ENCODE measurements around the gene RIPOR3.
"Not testable (repeated sequence)": the region's sequence is repeated elsewhere in the genome, so short reads cannot be mapped to it uniquely, and the experiment has no call there.

Gene RIPOR3

GRCh38 chr20:50724112-50724725 lies 32.9 kb upstream of the RIPOR3 start:
- ATAC-seq, result no peak
- DNase-seq, result no peak

DNA sequence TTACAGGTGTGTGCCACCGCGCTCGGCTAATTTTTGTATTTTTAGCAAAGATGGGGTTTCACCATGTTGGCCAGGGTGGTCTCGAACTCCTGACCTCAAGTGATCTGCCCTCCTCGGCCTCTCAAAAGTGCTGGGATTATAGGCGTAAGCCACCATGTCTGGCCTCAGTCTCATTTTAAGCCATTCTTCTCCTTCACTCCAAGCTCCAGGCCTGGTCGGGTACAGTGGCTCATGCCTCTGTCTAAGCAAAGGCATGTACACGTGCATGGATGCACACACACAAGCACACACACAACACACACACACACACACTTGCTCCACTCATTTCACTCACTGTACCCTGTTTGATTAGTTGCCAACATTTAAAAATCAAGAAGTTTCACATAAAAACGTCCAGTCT lies 32.3 kb upstream of the RIPOR3 start:
- no peak for ATAC-seq
- no peak for DNase-seq

- DNase-seq (no peak), ATAC-seq (no peak)
Measured at GRCh38 chr20:50722424-50723155, 31.2 kb upstream of the RIPOR3 start.

- no peak for DNase-seq
- no peak for ATAC-seq
Measured at GRCh38 chr20:50721881-50722281, 30.5 kb upstream of the RIPOR3 start.

GRCh38 chr20:50720582-50720981 lies 29.2 kb upstream of the RIPOR3 start:
- no peak for ATAC-seq

DNA sequence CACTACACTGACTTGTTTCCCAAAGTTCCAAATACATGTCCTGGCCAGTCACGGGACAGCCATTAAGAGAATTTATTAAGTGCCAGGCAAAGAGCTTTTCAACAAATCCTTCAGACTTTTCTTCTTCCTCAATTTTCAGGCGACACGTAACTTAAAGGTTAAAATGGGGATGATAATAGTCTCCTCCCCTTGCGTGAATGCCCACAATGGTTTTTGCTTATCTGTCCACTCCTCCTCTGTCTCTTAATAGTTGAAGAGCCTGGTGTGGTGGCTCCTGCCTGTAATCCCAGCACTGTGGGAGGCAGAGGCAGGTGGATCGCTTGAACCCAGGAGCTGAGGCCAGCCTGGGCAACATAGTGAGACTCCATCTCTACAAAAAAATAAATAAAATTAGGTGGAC lies 28.7 kb upstream of the RIPOR3 start:
- DNase-seq (no peak), ATAC-seq (no peak)

More at GRCh38 chr20:50720582-50720981, 29.2 kb upstream of the RIPOR3 start:
- no peak for DNase-seq

DNA sequence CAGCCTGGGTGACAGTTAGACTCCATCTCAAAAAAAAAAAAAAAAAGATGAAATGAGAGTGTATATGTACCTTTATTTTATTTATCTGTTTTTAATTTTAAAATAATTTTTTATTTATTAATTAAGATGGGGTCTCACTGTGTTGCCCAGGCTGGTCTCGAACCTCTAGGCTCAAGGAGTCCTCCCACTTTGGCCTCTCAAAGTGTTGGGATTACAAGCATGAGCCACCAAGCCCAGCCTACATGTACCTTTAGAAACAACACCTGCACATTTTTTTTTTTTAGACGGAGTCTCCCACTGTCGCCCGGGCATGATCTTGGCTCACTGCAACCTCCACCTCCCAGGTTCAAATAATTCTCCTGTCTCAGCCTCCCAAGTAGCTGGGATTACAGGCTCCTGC lies 28.0 kb upstream of the RIPOR3 start:
- no peak for ATAC-seq

GRCh38 chr20:50717974-50718761 lies 26.8 kb upstream of the RIPOR3 start:
- no peak for ATAC-seq
- DNase-seq, result no peak

More for the DNA sequence above, 28.0 kb upstream of the RIPOR3 start:
- no peak for DNase-seq

- DNase-seq (no peak), ATAC-seq (no peak)
Measured at GRCh38 chr20:50717312-50717711, 26.0 kb upstream of the RIPOR3 start.

DNA sequence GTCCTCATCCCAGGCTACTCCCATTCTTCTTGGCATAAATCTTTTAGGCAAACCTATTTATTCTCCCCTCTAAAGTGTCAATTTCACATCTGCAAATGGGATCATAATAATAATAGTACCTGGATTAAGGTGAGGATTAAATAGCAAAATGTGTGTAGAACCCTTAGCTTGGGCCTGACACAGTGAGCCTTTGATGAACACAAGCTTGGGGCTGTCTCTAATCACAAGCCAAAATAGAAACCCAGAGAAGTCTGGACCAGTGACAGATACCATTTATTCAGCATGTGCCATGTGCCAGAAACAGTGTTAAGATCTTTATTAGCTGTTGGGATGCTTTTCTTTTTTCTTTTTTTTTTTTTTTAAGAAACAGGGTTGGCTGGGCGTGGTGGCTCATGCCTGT lies 25.2 kb upstream of the RIPOR3 start:
- DNase-seq (no peak), ATAC-seq (no peak)

DNA sequence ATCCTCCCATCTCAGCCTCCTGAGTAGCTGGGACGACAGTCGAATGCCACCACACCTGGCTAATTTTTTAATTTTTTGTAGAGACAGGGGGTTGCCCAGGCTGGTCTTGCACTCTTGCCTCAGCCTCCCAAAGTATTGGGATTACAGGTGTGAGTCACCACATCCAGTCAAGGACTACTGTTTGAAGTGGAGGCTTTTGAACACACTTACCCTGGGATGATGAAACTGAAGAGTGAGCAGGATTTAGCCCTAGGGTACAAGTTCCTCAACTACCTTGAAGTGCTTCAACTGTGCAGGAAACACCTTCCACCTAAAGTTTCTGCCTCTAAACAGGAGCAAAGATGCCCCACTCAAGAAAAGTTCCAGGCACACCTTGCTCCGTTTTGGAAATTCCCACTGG lies 24.4 kb upstream of the RIPOR3 start:
- ATAC-seq, result no peak
- no peak for DNase-seq

DNA sequence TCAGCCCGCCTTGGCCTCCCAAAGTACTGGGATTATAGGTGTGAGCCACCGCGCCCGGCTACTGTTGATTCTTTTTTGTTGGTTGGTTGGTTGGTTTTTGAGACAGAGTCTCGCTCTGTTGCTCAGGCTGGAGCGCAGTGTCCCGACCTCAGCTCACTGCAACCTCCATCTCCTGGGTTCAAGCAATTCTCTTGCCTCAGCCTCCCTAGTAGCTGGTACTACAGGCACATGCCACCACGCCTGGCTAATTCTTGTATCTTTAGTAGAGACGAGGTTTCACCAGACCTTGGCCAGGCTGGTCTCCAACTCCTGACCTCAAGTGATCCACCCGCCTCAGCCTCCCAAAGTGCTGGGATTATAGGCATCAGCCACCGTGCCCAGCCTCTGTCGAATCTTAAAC lies 23.1 kb upstream of the RIPOR3 start:
- not testable (repeated sequence) for ATAC-seq, DNase-seq

- ATAC-seq (no peak), DNase-seq (no peak)
Measured at GRCh38 chr20:50713657-50714101, 22.3 kb upstream of the RIPOR3 start.

DNA sequence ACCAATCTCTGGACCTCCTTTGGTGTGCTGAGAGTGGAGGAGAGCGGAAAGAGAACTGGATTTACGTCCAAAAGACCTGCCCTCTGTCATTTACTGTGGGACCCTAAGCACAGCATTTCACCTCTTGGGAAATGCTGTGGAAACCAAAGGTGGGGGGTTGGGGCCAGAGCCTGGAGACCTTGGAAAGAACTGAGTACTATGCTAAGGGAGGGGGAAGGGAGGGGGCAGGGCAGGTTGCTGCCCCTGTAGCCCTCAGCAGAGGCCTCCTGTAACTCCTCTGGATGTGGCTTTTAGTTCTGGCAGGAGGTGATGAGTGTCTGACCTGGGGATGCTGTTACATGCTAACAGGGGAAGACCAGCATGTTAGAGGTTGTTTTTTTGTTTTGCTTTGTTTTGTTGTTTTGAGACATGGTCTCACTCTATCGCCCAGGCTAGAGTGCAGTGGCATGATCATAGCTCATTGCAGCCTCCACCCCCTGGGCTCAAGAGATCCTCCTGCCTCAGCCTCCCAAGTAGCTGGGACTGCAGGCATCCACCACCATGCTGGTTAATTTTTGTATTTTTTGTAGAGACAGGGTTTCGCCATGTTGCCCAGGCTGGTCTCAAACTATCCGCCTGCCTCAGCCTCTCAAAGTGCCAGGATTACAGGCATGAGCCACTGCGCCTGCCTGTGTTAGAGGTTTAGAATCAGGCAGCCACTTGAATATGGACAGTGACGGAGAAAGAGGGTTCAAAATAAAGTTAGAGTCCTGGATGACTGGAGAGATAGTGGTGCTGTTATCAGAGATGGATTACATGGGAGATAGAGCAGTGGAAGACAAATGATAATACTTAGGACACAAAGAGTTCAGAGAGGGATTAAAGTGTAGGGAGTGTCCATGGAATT lies 21.7 kb upstream of the RIPOR3 start:
- DNase-seq (no peak), ATAC-seq (no peak)

- ATAC-seq, result no peak
- DNase-seq, result no peak
Measured at GRCh38 chr20:50711113-50711825, 19.9 kb upstream of the RIPOR3 start.

GRCh38 chr20:50710492-50711063 lies 19.2 kb upstream of the RIPOR3 start:
- no peak for ATAC-seq
- no peak for DNase-seq

GRCh38 chr20:50709636-50709973 lies 18.3 kb upstream of the RIPOR3 start:
- ATAC-seq (no peak), DNase-seq (no peak)

GRCh38 chr20:50708845-50709635 lies 17.7 kb upstream of the RIPOR3 start:
- no peak for ATAC-seq

DNA sequence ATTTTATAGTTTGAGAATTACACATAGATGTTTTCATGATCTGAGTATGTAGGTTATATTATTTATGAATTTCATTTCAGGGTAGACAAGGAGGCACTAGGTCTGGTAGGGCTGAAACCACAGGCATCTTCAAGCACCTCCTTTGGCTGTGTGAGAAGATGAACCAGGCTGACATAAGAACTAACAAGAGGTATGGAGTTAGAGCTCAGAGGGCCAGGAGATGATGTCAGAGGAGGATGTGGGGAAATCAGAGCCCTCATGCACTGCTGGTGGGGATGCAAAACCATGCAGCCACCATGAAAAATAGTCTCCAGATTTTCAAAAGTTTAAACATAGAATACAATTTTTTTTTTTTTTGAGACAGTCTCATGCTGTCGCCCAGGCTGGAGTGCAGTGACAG lies 13.6 kb upstream of the RIPOR3 start:
- DNase-seq, result no peak
- ATAC-seq, result no peak

More at GRCh38 chr20:50708845-50709635, 17.7 kb upstream of the RIPOR3 start:
- no peak for DNase-seq

GRCh38 chr20:50704514-50704913 lies 13.2 kb upstream of the RIPOR3 start:
- no peak for DNase-seq

More at GRCh38 chr20:50704514-50704913, 13.2 kb upstream of the RIPOR3 start:
- no peak for ATAC-seq
